ENCODE measurements around the gene MUC5AC.

MUC5AC gene

GRCh38 chr11:1227551-1228100 lies 69.9 kb downstream of the MUC5AC start:
- no peak for DNase-seq

- DNase-seq: no peak
Measured at GRCh38 chr11:1228101-1228821, 70.5 kb downstream of the MUC5AC start.

- DNase-seq: no peak
Measured at GRCh38 chr11:1228921-1229451, 71.2 kb downstream of the MUC5AC start.

- DNase-seq: no peak
Measured at GRCh38 chr11:1229471-1230120, 71.8 kb downstream of the MUC5AC start.

- no peak for DNase-seq
Measured at GRCh38 chr11:1230121-1230455, 72.3 kb downstream of the MUC5AC start.

- no peak for DNase-seq
Measured at GRCh38 chr11:1230456-1231395, 73.0 kb downstream of the MUC5AC start.

GRCh38 chr11:1231396-1232020 lies 73.8 kb downstream of the MUC5AC start:
- DNase-seq: no peak

DNA sequence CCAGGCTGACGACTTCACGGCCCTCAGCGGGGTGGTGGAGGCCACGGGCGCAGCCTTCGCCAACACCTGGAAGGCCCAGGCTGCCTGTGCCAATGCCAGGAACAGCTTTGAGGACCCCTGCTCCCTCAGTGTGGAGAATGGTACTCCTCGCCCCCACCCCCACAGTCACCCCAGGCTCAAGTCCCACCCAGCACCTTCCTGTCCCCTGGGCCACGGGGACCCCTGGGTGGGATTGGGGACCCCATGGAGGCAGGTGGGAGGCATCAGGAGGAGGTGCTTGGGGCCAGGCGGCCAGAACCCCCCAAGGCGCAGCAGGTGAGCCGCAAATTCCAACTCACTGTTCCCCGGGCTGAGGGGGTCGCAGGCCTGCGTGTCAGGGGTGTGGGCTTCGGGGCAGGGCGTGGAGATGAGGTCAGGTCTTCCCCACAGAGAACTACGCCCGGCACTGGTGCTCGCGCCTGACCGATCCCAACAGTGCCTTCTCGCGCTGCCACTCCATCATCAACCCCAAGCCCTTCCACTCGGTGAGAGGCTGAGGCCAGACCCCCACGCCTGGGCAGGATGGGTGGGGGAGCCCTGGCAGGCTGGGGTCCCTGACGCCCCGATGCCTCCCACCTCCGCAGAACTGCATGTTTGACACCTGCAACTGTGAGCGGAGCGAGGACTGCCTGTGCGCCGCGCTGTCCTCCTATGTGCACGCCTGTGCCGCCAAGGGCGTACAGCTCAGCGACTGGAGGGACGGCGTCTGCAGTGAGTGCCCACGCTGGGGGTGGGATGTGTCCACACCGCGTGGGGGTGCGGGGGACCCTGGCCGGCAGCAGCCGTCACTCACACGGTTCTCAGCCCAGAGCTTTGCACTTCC lies 74.5 kb downstream of the MUC5AC start:
- no peak for DNase-seq

DNA sequence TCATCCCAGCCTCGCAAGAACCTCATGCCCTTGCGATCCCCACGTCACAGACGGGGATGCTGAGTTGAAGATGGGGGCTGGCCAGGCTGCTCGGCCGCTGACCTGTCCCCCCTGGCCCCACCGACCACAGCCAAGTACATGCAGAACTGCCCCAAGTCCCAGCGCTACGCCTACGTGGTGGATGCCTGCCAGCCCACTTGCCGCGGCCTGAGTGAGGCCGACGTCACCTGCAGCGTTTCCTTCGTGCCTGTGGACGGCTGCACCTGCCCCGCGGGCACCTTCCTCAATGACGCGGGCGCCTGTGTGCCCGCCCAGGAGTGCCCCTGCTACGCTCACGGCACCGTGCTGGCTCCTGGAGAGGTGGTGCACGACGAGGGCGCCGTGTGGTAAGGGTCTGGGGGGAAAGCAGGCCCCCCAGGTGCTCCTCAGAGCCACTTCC lies 75.1 kb downstream of the MUC5AC start:
- no peak for DNase-seq

DNA sequence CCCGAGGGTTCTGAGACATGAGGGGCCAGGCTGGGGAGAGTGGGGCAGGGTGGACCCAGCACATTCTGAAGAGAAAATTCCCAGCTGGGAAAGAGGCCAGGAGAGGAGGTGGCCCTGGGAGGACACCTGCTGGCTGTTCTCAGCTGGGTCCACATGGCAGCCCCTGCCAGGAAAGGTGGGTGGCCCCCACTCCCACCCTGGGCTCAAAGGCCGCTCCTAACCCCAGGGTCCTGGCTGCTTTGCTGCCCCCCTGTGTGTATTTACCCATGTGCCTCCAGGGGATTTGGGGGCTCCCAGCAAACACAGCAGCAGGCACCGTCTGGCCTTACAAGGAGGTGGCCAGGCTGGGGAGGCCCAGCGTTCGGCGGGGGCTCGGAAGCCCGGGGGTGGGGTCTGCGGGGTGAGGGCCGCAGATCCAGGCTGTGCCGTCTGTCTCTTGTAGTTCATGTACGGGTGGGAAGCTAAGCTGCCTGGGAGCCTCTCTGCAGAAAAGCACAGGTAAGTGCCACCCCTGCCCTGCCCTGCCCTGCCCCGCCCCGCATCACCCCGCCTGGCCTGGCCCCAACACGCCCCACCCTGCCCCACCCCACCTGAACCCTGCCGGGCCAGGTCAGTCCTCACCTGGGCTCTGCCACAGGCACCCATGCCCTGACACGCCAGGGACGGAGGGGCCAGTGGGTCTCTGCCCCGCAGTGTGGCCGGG lies 75.7 kb downstream of the MUC5AC start:
- DNase-seq: no peak

GRCh38 chr11:1234054-1234720 lies 76.4 kb downstream of the MUC5AC start:
- DNase-seq: no peak

DNA sequence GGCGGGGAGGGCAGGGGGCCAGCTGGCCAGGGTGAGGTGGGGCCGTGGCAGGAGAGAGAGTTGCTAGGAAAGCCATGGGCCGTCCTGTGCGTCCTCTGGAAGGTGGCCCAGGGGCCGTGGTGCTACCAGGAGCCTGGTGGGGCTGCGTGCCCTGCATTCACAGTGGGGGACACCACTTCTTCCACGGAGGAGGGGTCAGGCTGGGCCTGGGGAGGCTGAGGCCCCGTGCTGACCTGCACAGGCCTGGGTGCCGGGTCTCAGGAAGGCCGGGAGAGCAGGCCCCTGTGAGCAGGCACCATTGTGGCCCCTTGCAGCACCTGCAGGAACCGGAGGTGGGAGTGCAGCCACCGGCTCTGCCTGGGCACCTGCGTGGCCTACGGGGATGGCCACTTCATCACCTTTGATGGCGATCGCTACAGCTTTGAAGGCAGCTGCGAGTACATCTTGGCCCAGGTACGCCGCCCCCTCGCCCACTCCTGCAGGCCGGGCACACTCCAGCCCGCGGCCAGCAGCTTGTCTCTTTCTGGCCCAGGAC lies 77.1 kb downstream of the MUC5AC start:
- DNase-seq: no peak

GRCh38 chr11:1235306-1235900 lies 77.7 kb downstream of the MUC5AC start:
- DNase-seq: no peak

- DNase-seq: no peak
Measured at GRCh38 chr11:1235901-1236315, 78.2 kb downstream of the MUC5AC start.

DNA sequence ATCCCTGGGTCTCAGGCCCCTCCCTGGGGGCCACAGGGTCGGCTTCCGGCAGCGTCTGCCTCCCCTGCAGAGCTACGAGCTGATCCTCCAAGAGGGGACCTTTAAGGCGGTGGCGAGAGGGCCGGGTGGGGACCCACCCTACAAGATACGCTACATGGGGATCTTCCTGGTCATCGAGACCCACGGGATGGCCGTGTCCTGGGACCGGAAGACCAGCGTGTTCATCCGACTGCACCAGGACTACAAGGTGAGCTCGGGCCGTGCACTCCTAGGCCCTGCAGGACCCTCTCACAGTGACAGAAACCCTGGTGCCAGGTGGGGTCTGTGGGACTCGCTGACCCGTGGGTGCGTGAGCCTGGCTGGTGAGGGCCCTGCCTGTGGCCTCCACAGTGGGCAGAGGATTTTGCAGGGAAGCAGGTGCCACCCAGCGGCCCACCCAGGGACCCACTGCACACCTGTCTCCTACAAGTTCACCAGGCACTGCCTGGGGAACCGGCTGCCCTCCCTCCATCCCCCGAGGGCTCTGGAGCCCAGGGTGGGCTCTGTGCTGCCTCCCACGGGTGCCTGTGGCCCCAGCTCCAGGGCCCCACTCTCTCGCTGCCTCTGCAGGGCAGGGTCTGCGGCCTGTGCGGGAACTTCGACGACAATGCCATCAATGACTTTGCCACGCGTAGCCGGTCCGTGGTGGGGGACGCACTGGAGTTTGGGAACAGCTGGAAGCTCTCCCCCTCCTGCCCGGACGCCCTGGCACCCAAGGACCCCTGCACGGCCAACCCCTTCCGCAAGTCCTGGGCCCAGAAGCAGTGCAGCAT lies 78.8 kb downstream of the MUC5AC start:
- DNase-seq: no peak

GRCh38 chr11:1237128-1237580 lies 79.4 kb downstream of the MUC5AC start:
- DNase-seq: no peak

DNA sequence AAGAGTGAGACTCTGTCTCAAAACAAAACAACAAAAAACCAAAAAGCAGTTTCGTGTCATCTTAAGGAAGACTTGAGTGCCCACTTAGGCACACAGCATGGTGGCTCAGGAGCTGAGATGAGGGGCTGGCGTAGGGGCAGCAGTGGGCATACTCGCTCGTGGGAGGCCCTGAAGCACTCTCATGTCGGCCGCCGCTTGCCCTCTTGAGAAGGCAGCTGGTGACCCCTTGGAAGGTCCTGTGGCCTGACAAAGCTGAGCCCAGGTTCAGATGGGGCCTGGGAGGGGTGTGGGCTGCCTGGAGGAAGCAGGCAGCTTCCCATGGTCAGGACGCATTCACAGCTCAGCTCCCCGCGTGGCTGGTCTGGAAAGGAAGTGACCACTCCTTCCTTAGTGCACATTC lies 80.1 kb downstream of the MUC5AC start:
- no peak for DNase-seq

- DNase-seq: no peak
Measured at GRCh38 chr11:1238767-1239595, 81.2 kb downstream of the MUC5AC start.

Data from T1000 (cell line).